Astrocyte (in vitro differentiated cells and primary cell): ENCODE data around the gene AGAP6.
"Not testable (repeated sequence)": the region's sequence is repeated elsewhere in the genome, so short reads cannot be mapped to it uniquely, and the experiment has no call there.

Source experiments
- CTCF ChIP-seq: IDR thresholded peaks from 2 replicates; pipeline ENCODE4 v1.5.1; 2011; ENCODE audit warnings: low read depth, mild to moderate bottlenecking, inconsistent platforms, low read length, moderate library complexity; ENCODE audit not compliant: insufficient read depth
- EZH2 ChIP-seq: IDR thresholded peaks from 2 replicates; pipeline ENCODE4 v1.6.1; 2012; ENCODE audit warnings: mild to moderate bottlenecking, low read length, inconsistent platforms; ENCODE audit not compliant: insufficient read depth

DNA sequence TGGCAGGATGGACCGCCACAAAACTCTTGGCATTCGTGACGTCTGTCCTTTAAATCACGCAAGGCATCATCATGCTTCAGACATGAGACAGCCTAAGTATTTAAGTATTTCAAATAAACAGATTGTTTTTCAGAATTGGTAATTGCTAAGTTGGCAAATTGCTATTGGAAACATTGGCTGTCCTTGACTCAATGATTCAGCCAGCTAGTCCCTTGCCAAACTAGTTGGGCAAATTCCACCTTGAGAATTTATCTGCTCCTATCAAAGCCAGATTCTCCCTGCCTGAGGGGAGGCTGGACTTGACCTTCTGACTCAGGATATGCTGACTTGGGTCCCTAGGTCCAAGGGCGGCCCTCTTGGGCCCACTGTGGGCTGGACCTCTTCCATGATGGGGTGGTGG is 29.4 kb downstream of the AGAP6 start:
- not testable (repeated sequence) for TF ChIP-seq CTCF, EZH2
